Gastroesophageal sphincter (tissue), 4 donors: ENCODE data around the gene BMPR2. TPM values are rescaled to one million over a fixed set of nuclear protein-coding genes. Genes with fewer than 3 reads are reported as not detected.

Experiments used
- ATAC-seq: fragments of 150-250 bp; one replicate; pipeline ENCODE4 v1.9.1; 2016; ENCODE audit warnings: mild to moderate bottlenecking, moderate library complexity
- H3K27ac ChIP-seq, 4 donors: fragments of 200-600 bp; sonication (generic) in 3 of 4; 1 replicate in 3 of 4; 2 replicates in 1 of 4; pipeline ENCODE4 v1.5.1; 2016 to 2019
- H3K27me3 ChIP-seq: fragments of 200-600 bp; sonication (generic); one replicate; pipeline ENCODE4 v1.5.1; 2019
- H3K36me3 ChIP-seq, 2 donors: fragments of 200-600 bp; sonication (generic); one replicate each; pipeline ENCODE4 v1.5.1; 2019; ENCODE audit warnings: control low read depth in 1 of 2
- H3K4me1 ChIP-seq, 3 donors: fragments of 200-600 bp; sonication (generic); 1 replicate in 2 of 3; 2 replicates in 1 of 3; pipeline ENCODE4 v1.5.1; 2016 to 2019; ENCODE audit warnings: control low read depth in 2 of 3
- H3K4me3 ChIP-seq, 2 donors: fragments of 200-600 bp; sonication (generic); one replicate each; pipeline ENCODE4 v1.5.1; 2019; ENCODE audit warnings: mild to moderate bottlenecking in 1 of 2, moderate library complexity in 1 of 2
- H3K9me3 ChIP-seq, 3 donors: fragments of 200-600 bp; sonication (generic); one replicate each; pipeline ENCODE4 v1.5.1; 2017 to 2019; ENCODE audit warnings: control low read depth in 2 of 3
- EP300 ChIP-seq: sonication (generic); formaldehyde crosslinking; IDR thresholded peaks from one replicate; pipeline ENCODE4 v1.6.1; 2017; ENCODE audit warnings: antibody characterized with exemption, mild to moderate bottlenecking
- POLR2A ChIP-seq, 2 donors: fragments of 450-650 bp; IDR thresholded peaks; one replicate each; pipeline ENCODE4 v1.6.1; 2017; ENCODE audit warnings: antibody characterized with exemption in 2 of 2, mild to moderate bottlenecking in 2 of 2, moderate library complexity in 1 of 2
- POLR2AphosphoS5 ChIP-seq: sonication (generic); formaldehyde crosslinking; IDR thresholded peaks from one replicate; pipeline ENCODE4 v1.6.1; 2017; ENCODE audit warnings: antibody characterized with exemption
- WGBS, 2 donors: methylation state at CpG; one replicate each; pipeline ENCODE4 v1.1.5; 2018; ENCODE audit warnings: low coverage in 1 of 2; 5-methylcytosine and 5-hydroxymethylcytosine counted together
- total RNA-seq, 4 donors: library from RNA; depleted of rRNA; stranded (reverse); fragments of >200 nt; gene quantifications; one replicate each; pipeline ENCODE4 v1.1.0, GENCODE V29; 2016
- TF ChIP-seq, protein P1 (sequence below), 4 experiments: fragments of 200-600 bp in 2 of 4; fragments of 450-650 bp in 2 of 4; sonication (generic) in 1 of 4; IDR thresholded peaks; one replicate each; pipeline ENCODE4 v1.5.1; 2017 to 2019; ENCODE audit warnings: antibody characterized with exemption in 4 of 4, mild to moderate bottlenecking in 2 of 4, moderate library complexity in 2 of 4

BMPR2 gene
- total RNA-seq, 4 donors from 2014 or later: 53.4 to 86.9 (median 70.0) TPM

DNA sequence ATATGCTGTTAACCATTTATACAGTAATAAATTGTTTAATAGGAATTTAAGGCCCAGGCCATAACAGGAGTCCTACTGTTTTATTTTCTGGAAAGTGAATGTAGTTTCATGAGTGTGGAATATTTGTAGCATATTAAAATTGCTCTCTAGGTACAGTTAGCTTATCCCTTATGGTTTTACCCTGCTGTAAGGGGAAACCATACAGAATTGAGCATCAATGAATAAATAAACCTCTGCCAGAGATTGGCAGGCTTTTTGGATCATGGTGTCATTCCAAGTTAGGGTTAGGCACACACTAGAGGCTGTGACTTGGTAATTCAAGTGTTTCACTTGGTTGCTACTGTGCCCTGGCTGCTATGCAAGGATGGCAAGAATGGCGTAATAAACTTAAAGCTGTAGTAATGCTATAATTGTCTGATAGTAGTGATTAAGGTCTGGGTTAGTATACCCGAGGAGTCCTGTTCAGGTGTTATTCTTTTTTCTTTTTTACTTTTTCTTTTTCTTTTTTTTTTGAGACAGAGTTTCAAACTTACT is 30.4 kb downstream of the BMPR2 start:
- no peaks in the 10 kb centered on the region for H3K27me3 ChIP-seq
- ATAC-seq: no peak
- H3K27ac ChIP-seq: no peak overlapping the region
- H3K4me3 ChIP-seq: no peak overlapping the region
- no peaks in the 10 kb centered on the region for H3K9me3 ChIP-seq
- H3K36me3 ChIP-seq: no peaks in the 10 kb centered on the region
- WGBS, 2 donors: 95 to 97% methylated on average over 2 of the region's 2 CpGs
- H3K4me1 ChIP-seq: peaks cover 0 to 19% (median 0%) of the 10 kb centered on the region in 3 donors
- TF ChIP-seq, protein P1, sequence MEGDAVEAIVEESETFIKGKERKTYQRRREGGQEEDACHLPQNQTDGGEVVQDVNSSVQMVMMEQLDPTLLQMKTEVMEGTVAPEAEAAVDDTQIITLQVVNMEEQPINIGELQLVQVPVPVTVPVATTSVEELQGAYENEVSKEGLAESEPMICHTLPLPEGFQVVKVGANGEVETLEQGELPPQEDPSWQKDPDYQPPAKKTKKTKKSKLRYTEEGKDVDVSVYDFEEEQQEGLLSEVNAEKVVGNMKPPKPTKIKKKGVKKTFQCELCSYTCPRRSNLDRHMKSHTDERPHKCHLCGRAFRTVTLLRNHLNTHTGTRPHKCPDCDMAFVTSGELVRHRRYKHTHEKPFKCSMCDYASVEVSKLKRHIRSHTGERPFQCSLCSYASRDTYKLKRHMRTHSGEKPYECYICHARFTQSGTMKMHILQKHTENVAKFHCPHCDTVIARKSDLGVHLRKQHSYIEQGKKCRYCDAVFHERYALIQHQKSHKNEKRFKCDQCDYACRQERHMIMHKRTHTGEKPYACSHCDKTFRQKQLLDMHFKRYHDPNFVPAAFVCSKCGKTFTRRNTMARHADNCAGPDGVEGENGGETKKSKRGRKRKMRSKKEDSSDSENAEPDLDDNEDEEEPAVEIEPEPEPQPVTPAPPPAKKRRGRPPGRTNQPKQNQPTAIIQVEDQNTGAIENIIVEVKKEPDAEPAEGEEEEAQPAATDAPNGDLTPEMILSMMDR (IDR thresholded peaks at IDR 0.05): no peak
- TF ChIP-seq POLR2A (IDR thresholded peaks at IDR 0.05): no peak
- TF ChIP-seq EP300: no peak
- no peak for TF ChIP-seq POLR2AphosphoS5

DNA sequence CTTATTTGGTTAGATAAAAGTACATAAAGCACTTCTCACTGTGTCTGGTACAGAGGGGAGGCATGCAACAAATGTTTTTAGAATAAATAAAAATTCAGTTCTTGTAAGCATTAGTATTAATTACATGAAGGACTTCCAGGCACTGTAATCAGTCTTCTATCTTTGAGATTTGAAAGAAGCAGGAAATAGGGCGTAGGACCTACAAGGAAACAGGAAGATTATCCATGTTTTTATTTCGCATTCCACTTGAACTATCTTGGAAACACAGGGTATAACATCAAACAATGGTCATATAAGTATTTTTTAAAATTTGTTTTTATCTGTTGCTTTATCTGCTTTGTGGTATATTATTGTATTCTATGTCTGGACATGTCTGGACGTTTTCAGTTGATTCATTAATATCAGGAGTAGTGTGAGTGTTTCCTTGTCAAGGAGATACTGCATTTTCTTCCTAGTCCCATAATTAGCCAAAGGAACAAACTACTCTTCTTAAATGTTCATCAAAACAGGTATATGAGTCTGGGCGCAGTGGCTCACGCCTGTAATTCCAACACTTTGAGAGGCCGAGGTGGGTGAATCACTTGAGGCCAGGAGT is 32.5 kb downstream of the BMPR2 start:
- WGBS, 2 donors: 81% methylated on average over 6 of the region's 6 CpGs
- no peak for TF ChIP-seq POLR2A (IDR thresholded peaks at IDR 0.05)
- TF ChIP-seq, protein P1 (IDR thresholded peaks at IDR 0.05): no peak
- no peak for TF ChIP-seq POLR2AphosphoS5
- TF ChIP-seq EP300: no peak

DNA sequence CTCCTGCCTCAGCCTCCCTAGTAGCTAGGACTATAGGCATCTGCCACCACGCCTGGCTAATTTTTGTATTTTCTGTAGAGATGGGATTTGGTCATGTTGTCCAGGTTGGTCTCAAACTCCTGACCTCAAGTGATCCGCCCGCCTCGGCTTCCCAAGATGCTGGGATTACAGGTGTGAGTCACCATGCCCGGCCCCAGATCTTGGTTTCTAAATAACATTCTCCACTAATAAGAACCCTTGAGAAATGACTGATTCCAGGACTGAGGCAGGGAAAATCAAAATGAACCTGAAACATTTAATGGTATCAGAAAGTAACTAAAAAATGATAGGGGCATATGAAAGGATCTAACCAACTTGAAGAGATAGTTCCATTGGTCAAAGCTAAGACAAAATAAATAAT is 34.0 kb downstream of the BMPR2 start:
- H3K27ac ChIP-seq: no peak overlapping the region
- no peaks in the 10 kb centered on the region for H3K9me3 ChIP-seq
- TF ChIP-seq EP300: no peak
- TF ChIP-seq POLR2AphosphoS5: no peak
- TF ChIP-seq POLR2A (IDR thresholded peaks at IDR 0.05): no peak
- TF ChIP-seq, protein P1 (IDR thresholded peaks at IDR 0.05): no peak
- no peak overlapping the region for H3K4me3 ChIP-seq
- H3K4me1 ChIP-seq: peaks cover 0 to 24% (median 0%) of the 10 kb centered on the region in 3 donors
- H3K36me3 ChIP-seq: no peaks in the 10 kb centered on the region
- no peaks in the 10 kb centered on the region for H3K27me3 ChIP-seq
- no peak for ATAC-seq
- 100% methylated on average over 1 of the region's 5 CpGs; no CpG with 5 or more reads in 1 of the 2 donors for WGBS, 2 donors

More for the DNA sequence above, 32.5 kb downstream of the BMPR2 start:
- H3K36me3 ChIP-seq: no peaks in the 10 kb centered on the region
- no peaks in the 10 kb centered on the region for H3K27me3 ChIP-seq
- H3K4me1 ChIP-seq: peaks cover 0 to 19% (median 0%) of the 10 kb centered on the region in 3 donors
- no peak overlapping the region for H3K4me3 ChIP-seq
- no peaks in the 10 kb centered on the region for H3K9me3 ChIP-seq
- ATAC-seq: no peak
- H3K27ac ChIP-seq: no peak overlapping the region

DNA sequence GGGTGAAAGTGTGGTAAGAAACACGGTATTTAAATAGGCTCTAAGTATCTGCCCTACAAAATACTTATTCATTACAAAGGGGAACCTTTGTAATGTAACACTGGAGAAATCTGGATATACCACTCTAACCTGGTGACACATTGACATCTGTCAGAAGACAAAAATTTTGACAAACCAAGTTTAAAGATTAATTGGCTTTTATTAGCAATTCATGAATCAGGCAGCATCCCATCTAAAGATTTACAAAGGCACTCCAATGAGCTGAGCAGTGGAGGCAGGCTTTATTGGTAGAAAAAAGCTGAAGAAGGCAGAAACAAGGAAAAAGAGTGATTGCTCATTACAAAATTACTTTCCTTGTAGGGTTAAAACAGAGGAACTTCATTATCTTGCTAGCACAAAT is 35.0 kb downstream of the BMPR2 start:
- no peaks in the 10 kb centered on the region for H3K27me3 ChIP-seq
- TF ChIP-seq POLR2AphosphoS5: no peak
- TF ChIP-seq, protein P1 (IDR thresholded peaks at IDR 0.05): no peak
- no peak for TF ChIP-seq EP300
- TF ChIP-seq POLR2A (IDR thresholded peaks at IDR 0.05): no peak

DNA sequence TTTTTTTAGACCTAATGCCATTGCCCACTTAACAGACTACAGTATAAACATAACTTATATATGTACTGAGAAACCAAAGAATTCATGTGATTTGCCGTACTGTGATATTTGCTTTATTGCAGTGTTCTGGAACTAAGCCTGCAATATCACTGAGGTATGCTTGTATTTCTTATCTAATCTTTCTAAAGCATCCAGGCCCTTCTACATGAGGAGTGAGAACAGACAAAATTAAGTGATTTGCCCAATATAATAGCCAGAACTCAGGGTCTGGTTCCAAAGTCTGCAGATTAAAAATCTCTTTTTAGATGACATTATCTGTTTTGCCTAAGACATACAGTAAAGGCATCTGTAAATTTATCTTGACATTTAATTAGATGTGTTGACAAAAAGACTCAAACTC is 41.9 kb downstream of the BMPR2 start:
- no peak overlapping the region for H3K27ac ChIP-seq
- no peak for ATAC-seq
- TF ChIP-seq, protein P1 (IDR thresholded peaks at IDR 0.05): no peak
- TF ChIP-seq EP300 (no peak), POLR2A (IDR thresholded peaks at IDR 0.05) (no peak), POLR2AphosphoS5 (no peak)
- H3K27me3 ChIP-seq: no peaks in the 10 kb centered on the region
- H3K9me3 ChIP-seq: no peaks in the 10 kb centered on the region
- H3K4me3 ChIP-seq: no peak overlapping the region
- WGBS, 2 donors: 86 to 100% methylated on average over 1 of the region's 1 CpG
- H3K36me3 ChIP-seq: no peaks in the 10 kb centered on the region
- peaks cover 0 to 49% (median 0%) of the 10 kb centered on the region in 3 donors for H3K4me1 ChIP-seq

More for the DNA sequence above, 35.0 kb downstream of the BMPR2 start:
- WGBS, 2 donors: 100% methylated on average over 1 of the region's 1 CpG
- no peak for ATAC-seq
- no peaks in the 10 kb centered on the region for H3K9me3 ChIP-seq
- H3K4me1 ChIP-seq: peaks cover 0 to 22% (median 0%) of the 10 kb centered on the region in 3 donors
- H3K36me3 ChIP-seq: no peaks in the 10 kb centered on the region
- no peak overlapping the region for H3K4me3 ChIP-seq
- no peak overlapping the region for H3K27ac ChIP-seq
